Measurements from ENCODE around the gene RAD50. TPM values are rescaled to one million over a fixed set of nuclear protein-coding genes. Genes with fewer than 3 reads are reported as not detected.

The RAD50 gene
- total RNA-seq, 1 donor from 2014 or later: 29.4 TPM

GRCh38 chr5:132684922-132685720 is 128.3 kb downstream of the RAD50 start:
- TF ChIP-seq CTCF (IDR thresholded peaks at IDR 0.05): no peak
- Histone ChIP-seq H3K36me3 (peaks cover 0 to 3% of the 10 kb centered on the region in 2 donors), H3K27ac (no peak overlapping the region), H3K27me3 (no peaks in the 10 kb centered on the region), H3K4me3 (no peak overlapping the region), H3K4me1 (no peaks in the 10 kb centered on the region), H3K9me3 (no peaks in the 10 kb centered on the region)
- no peak for DNase-seq (ENCODE audit: low spot score in 2 of 2)
- intact Hi-C loops (cut with DNase I): loop anchor here (5.0 kb wide), 1 partner anchor 43 kb away; no protein-coding TSS in a partner anchor

GRCh38 chr5:132686193-132686592 is 129.4 kb downstream of the RAD50 start:
- no peak for TF ChIP-seq CTCF (IDR thresholded peaks at IDR 0.05)
- Histone ChIP-seq H3K27ac (no peak overlapping the region), H3K4me1 (no peaks in the 10 kb centered on the region), H3K36me3 (peaks cover 0 to 3% of the 10 kb centered on the region in 2 donors), H3K4me3 (no peak overlapping the region), H3K27me3 (no peaks in the 10 kb centered on the region), H3K9me3 (no peaks in the 10 kb centered on the region)
- intact Hi-C loops (cut with DNase I): loop anchor here (5.0 kb wide), 1 partner anchor 44 kb away; no protein-coding TSS in a partner anchor
- DNase-seq (ENCODE audit: low spot score in 2 of 2): no peak

GRCh38 chr5:132687995-132688394 is 131.2 kb downstream of the RAD50 start:
- DNase-seq (ENCODE audit: low spot score in 2 of 2): no peak
- intact Hi-C loops (cut with DNase I): loop anchor here (5.0 kb wide), 1 partner anchor 46 kb away; no protein-coding TSS in a partner anchor
- no peak overlapping the region for H3K4me3 ChIP-seq
- TF ChIP-seq CTCF (IDR thresholded peaks at IDR 0.05): no peak
- H3K27ac ChIP-seq: no peak overlapping the region
- no peaks in the 10 kb centered on the region for H3K9me3 ChIP-seq
- no peaks in the 10 kb centered on the region for H3K4me1 ChIP-seq
- H3K36me3 ChIP-seq: peaks cover 0 to 3% of the 10 kb centered on the region in 2 donors
- H3K27me3 ChIP-seq: no peaks in the 10 kb centered on the region

GRCh38 chr5:132688536-132689339 is 132.0 kb downstream of the RAD50 start:
- peaks cover 0 to 3% of the 10 kb centered on the region in 2 donors for H3K36me3 ChIP-seq
- H3K27ac ChIP-seq: no peak overlapping the region
- H3K4me3 ChIP-seq: no peak overlapping the region
- no peaks in the 10 kb centered on the region for H3K9me3 ChIP-seq
- TF ChIP-seq CTCF (IDR thresholded peaks at IDR 0.05): no peak
- no peak for DNase-seq (ENCODE audit: low spot score in 2 of 2)
- intact Hi-C loops (cut with DNase I): loop anchor here (5.0 kb wide), 1 partner anchor 46 kb away; no protein-coding TSS in a partner anchor
- no peaks in the 10 kb centered on the region for H3K27me3 ChIP-seq
- no peaks in the 10 kb centered on the region for H3K4me1 ChIP-seq

GRCh38 chr5:132689513-132689912 is 132.7 kb downstream of the RAD50 start:
- Histone ChIP-seq H3K4me1 (no peaks in the 10 kb centered on the region), H3K27ac (no peak overlapping the region)

More at GRCh38 chr5:132689513-132689912, 132.7 kb downstream of the RAD50 start:
- no peak for TF ChIP-seq CTCF (IDR thresholded peaks at IDR 0.05)
- Histone ChIP-seq H3K4me3 (no peak overlapping the region), H3K27me3 (no peaks in the 10 kb centered on the region), H3K9me3 (no peaks in the 10 kb centered on the region), H3K36me3 (peaks cover 0 to 3% of the 10 kb centered on the region in 2 donors)
- intact Hi-C loops (cut with DNase I): loop anchor here (5.0 kb wide), 1 partner anchor 47 kb away; no protein-coding TSS in a partner anchor
- DNase-seq (ENCODE audit: low spot score in 2 of 2): no peak
